CD4-positive, alpha-beta T cell (primary cell): ENCODE results near the gene STN1. TPM values are rescaled to one million over a fixed set of nuclear protein-coding genes. Genes with fewer than 3 reads are reported as not detected.

ENCODE experiments used
- ATAC-seq: fragments of 200-7000 bp; cut with Tn5 transposase; one replicate; pipeline ENCODE4 v1.10.0; 2022; ENCODE audit warnings: mild to moderate bottlenecking; ENCODE audit not compliant: poor library complexity
- CTCF ChIA-PET: fragments of 350-600 bp; sonication (Branson Sonifier 250); formaldehyde crosslinking; loops from one replicate; lab custom pipeline; 2021; ENCODE audit warnings: antibody characterized with exemption, inconsistent platforms; lab: Charles Lee
- POLR2A ChIA-PET: fragments of 350-600 bp; sonication (Branson Sonifier 250); formaldehyde crosslinking; loops from one replicate; lab custom pipeline; 2021; ENCODE audit warnings: antibody characterized with exemption, inconsistent platforms; lab: Charles Lee
- DNase-seq, 14 experiments: peaks; one replicate each; pipeline ENCODE4 v3.0.0-alpha.2; 2013 to 2020; ENCODE audit warnings: mixed read lengths in 2 of 14
- H3K27ac ChIP-seq, 2 donors: one replicate each; pipeline versions ENCODE4 v1.5.1 to v1.7.0; 2013; ENCODE audit warnings: low read length in 2 of 2, low read depth in 1 of 2, mild to moderate bottlenecking in 1 of 2
- H3K27me3 ChIP-seq, 2 experiments: 1 replicate in 1 of 2; 2 replicates in 1 of 2; pipeline versions ENCODE4 v1.6.1 to v1.7.0; 2013; ENCODE audit warnings: low read length in 2 of 2, control low read depth in 1 of 2, mild to moderate bottlenecking in 1 of 2, moderate library complexity in 1 of 2; ENCODE audit not compliant: insufficient read depth in 2 of 2, control insufficient read depth in 1 of 2
- H3K36me3 ChIP-seq: one replicate; pipeline ENCODE4 v1.6.1; 2013; ENCODE audit warnings: low read length, control low read depth; ENCODE audit not compliant: insufficient read depth
- H3K4me1 ChIP-seq: one replicate; pipeline ENCODE4 v1.6.1; 2013; ENCODE audit warnings: low read length, control low read depth; ENCODE audit not compliant: insufficient read depth
- H3K4me3 ChIP-seq: one replicate; pipeline ENCODE4 v1.5.1; 2013; ENCODE audit warnings: mild to moderate bottlenecking, low read length, moderate library complexity
- H3K9me3 ChIP-seq, 2 experiments: 1 replicate in 1 of 2; 2 replicates in 1 of 2; pipeline versions ENCODE4 v1.6.1 to v1.7.0; 2013; ENCODE audit warnings: low read length in 2 of 2, mild to moderate bottlenecking in 2 of 2, control low read depth in 1 of 2, moderate library complexity in 1 of 2; ENCODE audit not compliant: control insufficient read depth in 1 of 2, insufficient read depth in 1 of 2
- H3K27ac Mint-ChIP-seq: one replicate; pipeline ENCODE4 v1.8.0; 2020; ENCODE audit warnings: mixed read lengths
- H3K27me3 Mint-ChIP-seq: one replicate; pipeline ENCODE4 v1.8.0; 2021; ENCODE audit warnings: mixed read lengths
- H3K36me3 Mint-ChIP-seq: one replicate; pipeline ENCODE4 v1.8.0; 2021; ENCODE audit warnings: low read depth, mixed read lengths
- H3K4me1 Mint-ChIP-seq: one replicate; pipeline ENCODE4 v1.8.0; 2021; ENCODE audit warnings: low read depth, mixed read lengths
- H3K4me3 Mint-ChIP-seq: one replicate; pipeline ENCODE4 v1.8.0; 2020; ENCODE audit warnings: mild to moderate bottlenecking, mixed read lengths
- H3K9me3 Mint-ChIP-seq: one replicate; pipeline ENCODE4 v1.8.0; 2020; ENCODE audit warnings: mixed read lengths
- CTCF ChIP-seq: fragments of 200-600 bp; IDR thresholded peaks from one replicate; pipeline ENCODE4 v1.8.0; 2022; ENCODE audit warnings: antibody characterized with exemption, mild to moderate bottlenecking
- intact Hi-C, 2 experiments: fragments of 100-400 bp; cut with DNase I in 1 of 2; cut with micrococcal nuclease in 1 of 2; formaldehyde crosslinking; loops; one replicate each; pipeline versions ENCODE4 v1.15.1 to v1.9.0; 2023 to 2025; cut with DNase I, micrococcal nuclease
- total RNA-seq, 174 experiments: library from RNA in 2 of 174; stranded (reverse) in 2 of 174; gene quantifications; one replicate each; pipeline ENCODE4 v1.2.3 and lab custom pipeline; 2021 to 2026

STN1 gene
- total RNA-seq, 2 experiments from 2014 or later, result 13.0 to 13.4 TPM

GRCh38 chr10:103869336-103869735 lies 48.6 kb downstream of the STN1 start:
- H3K9me3 ChIP-seq, result peaks cover 6 to 21% of the 10 kb centered on the region in 2 experiments
- Mint-ChIP-seq H3K36me3 (peaks cover 29% of the 10 kb centered on the region), H3K4me3 (no peak overlapping the region), H3K9me3 (peaks cover 2% of the 10 kb centered on the region), H3K27me3 (no peaks in the 10 kb centered on the region), H3K27ac (no peak overlapping the region), H3K4me1 (no peaks in the 10 kb centered on the region)
- no peak overlapping the region for H3K4me3 ChIP-seq
- no peak for ATAC-seq
- H3K4me1 ChIP-seq, result no peaks in the 10 kb centered on the region
- ChIA-PET POLR2A (no interaction called here), CTCF (no interaction called here)
- intact Hi-C loops, result no loop called here
- H3K36me3 ChIP-seq, result peaks cover 24% of the 10 kb centered on the region
- no peak for DNase-seq
- no peak for TF ChIP-seq CTCF
- H3K27ac ChIP-seq, result no peak overlapping the region
- H3K27me3 ChIP-seq, result no peaks in the 10 kb centered on the region

- no peak for ATAC-seq
- Histone ChIP-seq H3K27ac (no peak overlapping the region), H3K9me3 (peaks cover 6 to 21% of the 10 kb centered on the region in 2 experiments), H3K4me3 (no peak overlapping the region), H3K27me3 (no peaks in the 10 kb centered on the region), H3K36me3 (peaks cover 21% of the 10 kb centered on the region), H3K4me1 (no peaks in the 10 kb centered on the region)
- Mint-ChIP-seq H3K4me3 (no peak overlapping the region), H3K27ac (no peak overlapping the region), H3K27me3 (no peaks in the 10 kb centered on the region), H3K4me1 (no peaks in the 10 kb centered on the region), H3K36me3 (peaks cover 32% of the 10 kb centered on the region), H3K9me3 (peaks cover 2% of the 10 kb centered on the region)
- POLR2A ChIA-PET, result no interaction called here
- DNase-seq, result no peak
- CTCF ChIA-PET, result interaction anchor here (0.6 kb wide), 1 partner anchor 165 kb away, joined by 4 read pairs; no protein-coding TSS in a partner anchor
- intact Hi-C loops, result no loop called here
- TF ChIP-seq CTCF, result no peak
Observed at GRCh38 chr10:103868200-103868599, 49.8 kb downstream of the STN1 start.

GRCh38 chr10:103861505-103861904 lies 56.5 kb downstream of the STN1 start:
- peaks cover 19% of the 10 kb centered on the region for H3K27me3 Mint-ChIP-seq
- no peak for TF ChIP-seq CTCF
- H3K4me1 Mint-ChIP-seq, result no peaks in the 10 kb centered on the region
- CTCF ChIA-PET, result interaction anchor here (2.2 kb wide), 1 partner anchor 149 kb away, joined by 9 read pairs; no protein-coding TSS in a partner anchor
- H3K27ac Mint-ChIP-seq, result no peak overlapping the region
- no peak for DNase-seq
- Histone ChIP-seq H3K36me3 (peaks cover 4% of the 10 kb centered on the region), H3K4me3 (no peak overlapping the region), H3K27me3 (peaks cover 2 to 3% of the 10 kb centered on the region in 2 experiments), H3K27ac (no peak overlapping the region), H3K4me1 (peaks cover 4% of the 10 kb centered on the region), H3K9me3 (peaks cover 4 to 21% of the 10 kb centered on the region in 2 experiments)
- H3K4me3 Mint-ChIP-seq, result no peak overlapping the region
- peaks cover 2% of the 10 kb centered on the region for H3K9me3 Mint-ChIP-seq
- intact Hi-C loops, result no loop called here
- POLR2A ChIA-PET, result no interaction called here
- H3K36me3 Mint-ChIP-seq, result peaks cover 20% of the 10 kb centered on the region
- no peak for ATAC-seq
